GM12874 (cell line): ENCODE measurements around the gene NPSR1.

Source experiments
- TF ChIP-seq, protein P1 (sequence below): IDR thresholded peaks from 2 replicates; pipeline ENCODE4 v1.5.1; 2011; ENCODE audit warnings: low read depth, mild to moderate bottlenecking, control low read depth, low read length, moderate library complexity; ENCODE audit not compliant: insufficient read depth

NPSR1 gene

DNA sequence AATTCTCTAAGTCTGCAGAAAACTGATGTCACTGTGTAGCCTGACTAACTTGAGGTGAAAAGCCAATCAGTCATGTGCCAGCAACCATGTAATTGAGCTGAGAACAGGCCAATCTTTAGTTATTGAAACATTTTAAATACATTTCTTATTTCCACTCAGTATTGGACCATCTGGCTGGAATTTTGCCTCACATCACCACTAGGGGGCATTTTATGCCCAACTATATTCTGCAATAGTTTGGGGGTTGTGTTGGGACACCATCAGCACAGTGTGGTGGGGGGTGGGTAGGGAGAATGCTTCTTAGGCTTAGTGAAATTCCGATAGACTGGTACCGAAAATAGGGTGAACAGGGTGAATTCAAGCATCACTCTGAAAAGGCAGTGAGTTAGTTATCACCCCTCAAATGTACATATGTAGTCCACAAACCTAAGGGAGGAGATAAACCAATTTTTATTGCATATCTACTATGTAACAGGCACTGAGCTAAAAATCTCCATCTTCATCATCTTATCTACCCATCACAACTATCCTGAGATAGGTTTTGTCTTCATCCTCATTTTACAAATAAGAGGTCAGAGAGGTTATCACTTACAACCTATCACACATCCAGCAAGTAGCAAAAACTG, 17.8 kb downstream of the NPSR1 start:
- TF ChIP-seq, protein P1, sequence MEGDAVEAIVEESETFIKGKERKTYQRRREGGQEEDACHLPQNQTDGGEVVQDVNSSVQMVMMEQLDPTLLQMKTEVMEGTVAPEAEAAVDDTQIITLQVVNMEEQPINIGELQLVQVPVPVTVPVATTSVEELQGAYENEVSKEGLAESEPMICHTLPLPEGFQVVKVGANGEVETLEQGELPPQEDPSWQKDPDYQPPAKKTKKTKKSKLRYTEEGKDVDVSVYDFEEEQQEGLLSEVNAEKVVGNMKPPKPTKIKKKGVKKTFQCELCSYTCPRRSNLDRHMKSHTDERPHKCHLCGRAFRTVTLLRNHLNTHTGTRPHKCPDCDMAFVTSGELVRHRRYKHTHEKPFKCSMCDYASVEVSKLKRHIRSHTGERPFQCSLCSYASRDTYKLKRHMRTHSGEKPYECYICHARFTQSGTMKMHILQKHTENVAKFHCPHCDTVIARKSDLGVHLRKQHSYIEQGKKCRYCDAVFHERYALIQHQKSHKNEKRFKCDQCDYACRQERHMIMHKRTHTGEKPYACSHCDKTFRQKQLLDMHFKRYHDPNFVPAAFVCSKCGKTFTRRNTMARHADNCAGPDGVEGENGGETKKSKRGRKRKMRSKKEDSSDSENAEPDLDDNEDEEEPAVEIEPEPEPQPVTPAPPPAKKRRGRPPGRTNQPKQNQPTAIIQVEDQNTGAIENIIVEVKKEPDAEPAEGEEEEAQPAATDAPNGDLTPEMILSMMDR = peak; percentile 62

DNA sequence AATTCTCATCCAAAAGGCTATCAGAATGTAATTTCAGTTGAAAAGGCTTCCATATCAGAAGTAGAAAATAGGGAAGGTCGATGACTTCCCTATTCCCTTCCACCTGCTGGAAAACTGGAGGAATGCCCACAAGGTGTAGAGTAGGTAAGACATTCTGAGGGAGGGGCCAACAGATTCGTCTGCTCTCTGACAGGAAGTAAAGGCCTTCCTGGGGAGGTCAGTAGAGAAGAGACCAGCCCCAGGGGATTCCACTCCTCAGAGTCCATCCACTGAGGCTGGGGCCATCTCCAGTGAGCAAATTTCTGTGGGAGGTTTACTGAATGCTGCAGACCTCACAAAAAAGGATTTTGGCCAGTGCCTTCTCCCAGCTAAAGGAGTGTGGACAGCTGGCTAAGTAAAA, 19.5 kb downstream of the NPSR1 start:
- TF ChIP-seq, protein P1 = no peak

DNA sequence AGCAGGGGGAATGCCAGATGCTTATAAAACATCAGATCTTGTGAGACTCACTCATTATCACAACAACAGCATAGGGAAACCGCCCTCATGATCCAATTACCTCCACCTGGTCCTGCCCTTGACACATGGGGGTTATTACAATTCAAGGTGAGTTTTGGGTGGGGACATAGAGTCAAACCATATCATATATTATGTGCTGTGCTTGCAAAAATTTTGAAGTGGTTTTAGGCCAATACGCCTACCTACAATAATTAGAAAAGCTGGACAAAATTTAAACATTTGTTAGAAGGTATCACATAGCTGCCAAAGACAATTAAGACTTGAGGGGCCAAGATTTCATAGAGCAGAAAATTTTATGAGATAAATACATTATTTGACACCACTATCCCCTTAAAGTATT, 29.5 kb downstream of the NPSR1 start:
- TF ChIP-seq, protein P1 = no peak

DNA sequence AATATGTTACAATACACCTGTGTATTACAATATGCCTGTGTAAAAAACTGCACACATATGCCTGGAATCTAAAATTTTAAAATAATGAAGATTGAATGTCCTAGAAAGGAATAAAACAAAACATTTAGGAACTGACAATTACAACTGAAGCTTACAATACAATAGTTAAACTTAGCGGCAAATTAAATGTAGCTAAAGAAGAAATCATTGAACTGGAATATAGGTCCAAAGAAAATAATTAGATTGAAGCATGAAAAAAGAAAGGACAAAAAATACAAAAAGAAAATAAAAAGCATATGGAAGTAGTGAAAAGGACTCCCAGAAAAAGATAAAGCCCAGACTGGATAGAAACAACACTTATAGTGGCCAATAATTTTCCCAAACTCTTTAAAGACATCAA, 38.4 kb downstream of the NPSR1 start:
- TF ChIP-seq, protein P1 = no peak

DNA sequence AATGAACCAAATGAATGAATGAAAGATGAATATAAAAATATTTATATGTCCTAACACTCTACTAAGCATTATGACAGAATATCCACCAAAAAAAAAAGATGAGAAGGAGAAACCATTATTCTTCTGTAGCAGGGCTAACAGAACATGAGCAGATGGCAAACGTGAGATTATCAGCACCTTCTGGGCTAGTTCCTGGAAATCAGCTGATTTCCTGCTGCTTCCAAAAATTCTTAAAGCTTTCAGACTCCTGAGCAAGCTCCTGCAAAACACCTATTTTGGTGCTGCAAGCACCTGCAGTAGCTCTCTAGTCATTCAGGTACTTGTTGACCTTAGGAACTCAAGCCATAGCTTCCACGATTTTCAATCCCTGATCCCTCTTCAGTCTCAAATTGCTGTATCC, 51.8 kb downstream of the NPSR1 start:
- TF ChIP-seq, protein P1 = no peak

DNA sequence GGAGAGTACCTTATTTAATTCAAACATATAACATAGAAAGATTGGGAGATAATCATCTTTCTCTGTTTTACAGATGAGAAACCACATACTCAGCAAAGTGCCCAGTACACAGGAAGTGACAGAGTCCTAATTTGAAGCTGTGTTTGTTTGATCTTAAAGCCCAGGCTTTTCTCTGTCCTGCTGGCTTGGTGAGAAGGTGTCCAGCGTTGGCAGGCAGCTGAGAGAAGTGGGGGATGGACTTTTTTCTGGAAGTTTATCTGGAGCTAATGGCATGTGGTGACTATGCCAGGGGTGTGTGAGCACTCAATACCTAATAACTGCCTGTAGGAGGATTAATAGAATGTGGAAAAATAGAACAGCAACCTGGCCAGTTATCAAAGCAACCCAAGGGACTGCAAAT, 60.8 kb downstream of the NPSR1 start:
- TF ChIP-seq, protein P1 = no peak

DNA sequence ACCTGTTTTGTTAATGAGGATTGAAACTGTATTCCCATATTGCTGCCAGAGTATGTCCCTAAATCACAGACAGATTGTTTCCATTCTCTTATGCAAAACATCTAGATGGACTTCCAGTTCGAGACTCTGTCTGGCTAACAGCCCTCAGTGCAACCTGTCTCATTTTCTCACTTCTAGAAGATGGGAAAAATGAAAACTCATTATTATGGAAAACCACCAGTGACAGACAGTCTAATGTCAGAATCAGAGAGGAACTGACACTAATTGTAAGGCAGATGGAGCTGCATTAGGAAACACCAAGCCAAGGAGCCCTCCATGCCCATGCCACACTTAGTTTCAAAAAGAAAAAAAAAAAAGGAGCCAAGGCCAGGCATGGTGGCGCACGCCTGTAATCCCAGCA, 61.6 kb downstream of the NPSR1 start:
- TF ChIP-seq, protein P1 = no peak
